Endothelial cell of umbilical vein (primary cell): ENCODE data around the gene GNA12. TPM values are rescaled to one million over a fixed set of nuclear protein-coding genes. Genes with fewer than 3 reads are reported as not detected.

Experiments used
- BruUV-seq: library from RNA; stranded (reverse); fragments of 400-500 nt; replicated peaks from 2 replicates; lab custom pipeline; 2021; lab: Mats Ljungman, UMichigan
- CTCF ChIA-PET: fragments of 300-600, 350-600 bp; sonication (Branson Sonifier 250); formaldehyde crosslinking; loops from one replicate; lab custom pipeline; 2021; ENCODE audit warnings: antibody characterized with exemption, inconsistent platforms; lab: Charles Lee
- POLR2A ChIA-PET: fragments of 300-600, 350-600 bp; sonication (Branson Sonifier 250); formaldehyde crosslinking; loops from one replicate; lab custom pipeline; 2021; ENCODE audit warnings: antibody characterized with exemption, inconsistent platforms; lab: Charles Lee
- DNase-seq: peaks from one replicate; pipeline ENCODE4 v3.0.0-alpha.2; 2011; ENCODE audit warnings: low read depth, low spot score
- FAIRE-seq: peaks from 2 replicates; lab custom pipeline; 2011; peaks lifted over from hg19 to GRCh38; lab: Jason Lieb, UNC
- H2AFZ ChIP-seq: 2 replicates; pipeline ENCODE4 v1.6.0; 2012; ENCODE audit warnings: low read depth, low read length, control low read depth, inconsistent platforms
- H3K27ac ChIP-seq: 2 replicates; pipeline ENCODE4 v1.5.1; 2011; ENCODE audit warnings: low read depth, mild to moderate bottlenecking, control low read depth, low read length, moderate library complexity; ENCODE audit not compliant: insufficient read depth
- H3K27me3 ChIP-seq, 2 experiments: 2 replicates each; pipeline versions ENCODE4 v1.6.0 to v1.6.1; 2011; ENCODE audit warnings: low read length in 2 of 2, mixed read lengths in 1 of 2; ENCODE audit not compliant: control insufficient read depth in 2 of 2, insufficient read depth in 2 of 2
- H3K36me3 ChIP-seq, 2 experiments: 2 replicates in 1 of 2; 3 replicates in 1 of 2; pipeline ENCODE4 v1.5.1; 2011; ENCODE audit warnings: low read length in 2 of 2, mild to moderate bottlenecking in 1 of 2, moderate library complexity in 1 of 2; ENCODE audit not compliant: control insufficient read depth in 2 of 2, insufficient read depth in 2 of 2; ENCODE audit errors: extremely low read depth in 1 of 2
- H3K4me1 ChIP-seq: 3 replicates; pipeline ENCODE4 v1.5.1; 2011; ENCODE audit warnings: mild to moderate bottlenecking, low read length; ENCODE audit not compliant: control insufficient read depth, insufficient read depth; ENCODE audit errors: extremely low read depth
- H3K4me2 ChIP-seq: 2 replicates; pipeline ENCODE4 v1.6.1; 2011; ENCODE audit warnings: low read length, control low read depth, mixed read lengths; ENCODE audit not compliant: insufficient read depth
- H3K4me3 ChIP-seq, 3 experiments: fragments of 200-600 bp in 1 of 3; sonication (generic), shearing (Covaris generic) in 1 of 3; replicated peaks in 1 of 3; 2 replicates each; pipeline ENCODE4 v1.5.1; 2011 to 2016; ENCODE audit warnings: control low read depth in 3 of 3, low read length in 3 of 3, mild to moderate bottlenecking in 2 of 3, inconsistent platforms in 1 of 3, low read depth in 1 of 3, moderate library complexity in 1 of 3; ENCODE audit not compliant: insufficient read depth in 1 of 3
- H3K79me2 ChIP-seq: 2 replicates; pipeline ENCODE4 v1.6.0; 2012; ENCODE audit warnings: low read length, inconsistent platforms; ENCODE audit not compliant: control insufficient read depth, insufficient read depth
- H3K9ac ChIP-seq: replicated peaks from 2 replicates; pipeline ENCODE3; 2011; ENCODE audit warnings: low read length, control low read depth; ENCODE audit not compliant: insufficient read depth; ENCODE audit errors: extremely low read depth
- H3K9me1 ChIP-seq: replicated peaks from 3 replicates; pipeline ENCODE4 v1.6.0; 2011; ENCODE audit warnings: mild to moderate bottlenecking, low read length; ENCODE audit not compliant: control insufficient read depth, insufficient read depth; ENCODE audit errors: extremely low read depth
- H3K9me3 ChIP-seq: replicated peaks from 2 replicates; pipeline ENCODE4 v1.5.1; 2012; ENCODE audit warnings: low read length, inconsistent platforms; ENCODE audit not compliant: control insufficient read depth, insufficient read depth
- H4K20me1 ChIP-seq: replicated peaks from 2 replicates; pipeline ENCODE3; 2011; ENCODE audit warnings: mild to moderate bottlenecking, low read length; ENCODE audit not compliant: control insufficient read depth, insufficient read depth; ENCODE audit errors: extremely low read depth
- EZH2 ChIP-seq: IDR thresholded peaks from 2 replicates; pipeline ENCODE4 v1.6.1; 2012; ENCODE audit warnings: borderline replicate concordance, low read depth, mild to moderate bottlenecking, moderate library complexity, low read length, inconsistent platforms; ENCODE audit not compliant: severe bottlenecking
- FOS ChIP-seq: IDR thresholded peaks from 2 replicates; pipeline ENCODE4 v1.6.1; 2011; ENCODE audit warnings: mild to moderate bottlenecking, low read length, moderate library complexity, borderline replicate concordance; ENCODE audit not compliant: insufficient read depth
- GATA2 ChIP-seq: IDR thresholded peaks from 2 replicates; pipeline ENCODE4 v1.7.0; 2011; ENCODE audit warnings: low read depth, mild to moderate bottlenecking, moderate library complexity, mixed read lengths, low read length; ENCODE audit not compliant: insufficient read length, insufficient read depth
- JUN ChIP-seq: IDR thresholded peaks from 2 replicates; pipeline ENCODE4 v1.6.1; 2011; ENCODE audit warnings: borderline replicate concordance, low read depth; ENCODE audit not compliant: insufficient read length, insufficient read depth
- MYC ChIP-seq: IDR thresholded peaks from one replicate; pipeline ENCODE4 v1.6.1; 2011; ENCODE audit warnings: mild to moderate bottlenecking, low read depth, low read length
- POLR2AphosphoS5 ChIP-seq: IDR thresholded peaks from 2 replicates; pipeline ENCODE4 v1.6.1; 2012; ENCODE audit warnings: low read depth, mild to moderate bottlenecking, control low read depth, low read length, moderate library complexity; ENCODE audit not compliant: insufficient read depth
- dilution Hi-C: fragments of 300-500 bp; cut with MboI; formaldehyde crosslinking; loops from one replicate; pipeline ENCODE4 v1.15.0; 2019; ENCODE audit warnings: low sequenced_read_pairs; ENCODE audit not compliant: extremely low pct_ligation_motif_present
- intact Hi-C: fragments of 100-400 bp; cut with micrococcal nuclease; formaldehyde crosslinking; loops from one replicate; pipeline ENCODE4 v1.10.0; 2022
- polyA plus RNA-seq, 4 experiments: library from polyadenylated mRNA; depleted of rRNA in 3 of 4; stranded (reverse) in 3 of 4; unstranded in 1 of 4; fragments of >200 nt; gene quantifications; 2 replicates each; pipeline versions ENCODE4 v1.2.1 to v1.2.3, GENCODE V29; 2011 to 2012; ENCODE audit warnings: missing spikeins in 1 of 4
- total RNA-seq: library from RNA; stranded (reverse); gene quantifications from 2 replicates; pipeline ENCODE4 v1.2.3, GENCODE V29; 2021
- TF ChIP-seq, protein P1 (sequence below), 2 donors: IDR thresholded peaks; 1 replicate in 1 of 2; 2 replicates in 1 of 2; pipeline ENCODE4 v1.5.1; 2011; ENCODE audit warnings: low read length in 2 of 2, mild to moderate bottlenecking in 2 of 2, moderate library complexity in 2 of 2, control low read depth in 1 of 2, inconsistent platforms in 1 of 2, low read depth in 1 of 2; ENCODE audit not compliant: insufficient read depth in 1 of 2; ENCODE audit errors: extremely low read depth in 1 of 2
- TF ChIP-seq, protein P2 (sequence below): IDR thresholded peaks from 2 replicates; pipeline ENCODE4 v1.6.1; 2011; ENCODE audit not compliant: insufficient read depth, insufficient read length

Gene GNA12
- total and polyA plus RNA-seq, 2 donors (not counting 3 experiments of a cell fraction or from before 2014, with no cell fraction given), result 63.0 to 75.1 TPM

- dilution Hi-C loops, result no loop called here
- peaks cover 44% of the 10 kb centered on the region for H3K79me2 ChIP-seq
- H2AFZ ChIP-seq, result no peak overlapping the region
- H4K20me1 ChIP-seq, result no peaks in the 10 kb centered on the region
- H3K4me1 ChIP-seq, result peaks cover 22% of the 10 kb centered on the region
- intact Hi-C loops, result loop anchor here (5.0 kb wide), 1 partner anchor 108 kb away; no protein-coding TSS in a partner anchor
- ChIA-PET CTCF (interaction anchor here (1.3 kb wide), 1 partner anchor 39 kb away, joined by 3 read pairs; no protein-coding TSS in a partner anchor), POLR2A (no interaction called here)
- no TSS peak for BruUV-seq
- no peak overlapping the region for H3K4me3 ChIP-seq
- no peak for DNase-seq
- no peak overlapping the region for H3K27ac ChIP-seq
- H3K9ac ChIP-seq, result no peak overlapping the region
- no peaks in the 10 kb centered on the region for H3K36me3 ChIP-seq
- no peaks in the 10 kb centered on the region for H3K9me3 ChIP-seq
- H3K4me2 ChIP-seq, result no peak overlapping the region
- FAIRE-seq, result no peak
- TF ChIP-seq GATA2 (no peak), EZH2 (no peak), MYC (no peak), FOS (no peak)
- H3K9me1 ChIP-seq, result no peaks in the 10 kb centered on the region
- no peaks in the 10 kb centered on the region for H3K27me3 ChIP-seq
Observed at GRCh38 chr7:2824678-2825461, 19.2 kb downstream of the GNA12 start.

GRCh38 chr7:2824026-2824677 lies 20.0 kb downstream of the GNA12 start:
- no peak overlapping the region for H2AFZ ChIP-seq
- H3K79me2 ChIP-seq, result peaks cover 49% of the 10 kb centered on the region
- TF ChIP-seq, protein P1, sequence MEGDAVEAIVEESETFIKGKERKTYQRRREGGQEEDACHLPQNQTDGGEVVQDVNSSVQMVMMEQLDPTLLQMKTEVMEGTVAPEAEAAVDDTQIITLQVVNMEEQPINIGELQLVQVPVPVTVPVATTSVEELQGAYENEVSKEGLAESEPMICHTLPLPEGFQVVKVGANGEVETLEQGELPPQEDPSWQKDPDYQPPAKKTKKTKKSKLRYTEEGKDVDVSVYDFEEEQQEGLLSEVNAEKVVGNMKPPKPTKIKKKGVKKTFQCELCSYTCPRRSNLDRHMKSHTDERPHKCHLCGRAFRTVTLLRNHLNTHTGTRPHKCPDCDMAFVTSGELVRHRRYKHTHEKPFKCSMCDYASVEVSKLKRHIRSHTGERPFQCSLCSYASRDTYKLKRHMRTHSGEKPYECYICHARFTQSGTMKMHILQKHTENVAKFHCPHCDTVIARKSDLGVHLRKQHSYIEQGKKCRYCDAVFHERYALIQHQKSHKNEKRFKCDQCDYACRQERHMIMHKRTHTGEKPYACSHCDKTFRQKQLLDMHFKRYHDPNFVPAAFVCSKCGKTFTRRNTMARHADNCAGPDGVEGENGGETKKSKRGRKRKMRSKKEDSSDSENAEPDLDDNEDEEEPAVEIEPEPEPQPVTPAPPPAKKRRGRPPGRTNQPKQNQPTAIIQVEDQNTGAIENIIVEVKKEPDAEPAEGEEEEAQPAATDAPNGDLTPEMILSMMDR (IDR thresholded peaks at IDR 0.05; ENCODE audit: extremely low read depth in 1 of 2, insufficient read depth in 1 of 2, low read depth in 1 of 2, low read length in 2 of 2), result no peak
- TF ChIP-seq GATA2 (no peak), POLR2AphosphoS5 (no peak), FOS (no peak), EZH2 (no peak), JUN (no peak)
- TF ChIP-seq, protein P2, sequence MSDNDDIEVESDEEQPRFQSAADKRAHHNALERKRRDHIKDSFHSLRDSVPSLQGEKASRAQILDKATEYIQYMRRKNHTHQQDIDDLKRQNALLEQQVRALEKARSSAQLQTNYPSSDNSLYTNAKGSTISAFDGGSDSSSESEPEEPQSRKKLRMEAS, result no peak
- H4K20me1 ChIP-seq, result no peaks in the 10 kb centered on the region
- DNase-seq (no peak), FAIRE-seq (no peak)
- no peaks in the 10 kb centered on the region for H3K27me3 ChIP-seq
- BruUV-seq, result no TSS peak
- no peak overlapping the region for H3K9ac ChIP-seq
- H3K36me3 ChIP-seq, result no peaks in the 10 kb centered on the region
- intact Hi-C loops (loop anchor here (5.0 kb wide), 1 partner anchor 107 kb away; no protein-coding TSS in a partner anchor), dilution Hi-C loops (no loop called here)
- no peaks in the 10 kb centered on the region for H3K9me3 ChIP-seq
- H3K9me1 ChIP-seq, result no peaks in the 10 kb centered on the region
- H3K4me1 ChIP-seq, result peaks cover 22% of the 10 kb centered on the region
- H3K27ac ChIP-seq, result no peak overlapping the region
- no peak overlapping the region for H3K4me2 ChIP-seq
- ChIA-PET CTCF (no interaction called here), POLR2A (no interaction called here)
- no peak overlapping the region for H3K4me3 ChIP-seq
